BLaER1 treated with 17β-estradiol and CSF1 and Interleukin-3, amounts not matched to agents 10 nM and 100 nM (cell line): ENCODE results near the gene DUSP1.
"Not testable (repeated sequence)": the region's sequence is repeated elsewhere in the genome, so short reads cannot be mapped to it uniquely, and the experiment has no call there.

Experiments
- H3K27ac ChIP-seq, 11 experiments: shearing (Covaris generic); formaldehyde crosslinking; 2 replicates each; pipeline ENCODE4 v1.8.1; 2022
- H3K27me3 ChIP-seq, 11 experiments: shearing (Covaris generic); formaldehyde crosslinking; 2 replicates each; pipeline ENCODE4 v1.8.1; 2022
- H3K36me3 ChIP-seq, 11 experiments: shearing (Covaris generic); formaldehyde crosslinking; 2 replicates each; pipeline ENCODE4 v1.8.1; 2022
- H3K4me1 ChIP-seq, 10 experiments: shearing (Covaris generic); formaldehyde crosslinking; 2 replicates each; pipeline ENCODE4 v1.8.1; 2022
- H3K4me2 ChIP-seq, 11 experiments: shearing (Covaris generic); formaldehyde crosslinking; 2 replicates each; pipeline ENCODE4 v1.8.1; 2022
- H3K4me3 ChIP-seq, 10 experiments: shearing (Covaris generic); formaldehyde crosslinking; 2 replicates each; pipeline ENCODE4 v1.8.1; 2022
- H3K9ac ChIP-seq, 11 experiments: shearing (Covaris generic); formaldehyde crosslinking; 2 replicates each; pipeline ENCODE4 v1.8.1; 2022
- H3K9me3 ChIP-seq, 11 experiments: shearing (Covaris generic); formaldehyde crosslinking; replicated peaks in 1 of 11; 2 replicates each; pipeline ENCODE4 v1.8.1; 2022
- H4K20me1 ChIP-seq, 11 experiments: shearing (Covaris generic); formaldehyde crosslinking; 2 replicates each; pipeline ENCODE4 v1.8.1; 2022
- Cebpa-rat ChIP-seq, 11 experiments: shearing (Covaris generic); IDR thresholded peaks; 2 replicates each; pipeline ENCODE4 v1.8.1; 2022

Gene DUSP1

GRCh38 chr5:172786736-172787462 lies 15.9 kb upstream of the DUSP1 start:
- H3K9ac ChIP-seq, result peak overlapping the region in 9 of 11 experiments; percentile 18 to 75 (median 32); a peak in 9 of 22 replicates
- H3K4me2 ChIP-seq, result peak overlapping the region; percentile 75 to 97 (median 89); a peak in 21 of 22 replicates
- H3K4me1 ChIP-seq, result peaks cover 58 to 69% (median 62%) of the 10 kb centered on the region in 10 experiments
- TF ChIP-seq Cebpa-rat (IDR thresholded peaks at IDR 0.05), result no peak
- H3K27me3 ChIP-seq, result no peaks in the 10 kb centered on the region
- no peaks in the 10 kb centered on the region for H4K20me1 ChIP-seq
- peak overlapping the region in 10 of 11 experiments; percentile 15 to 87 (median 80); a peak in 19 of 22 replicates for H3K27ac ChIP-seq
- H3K4me3 ChIP-seq, result no peak overlapping the region
- H3K36me3 ChIP-seq, result no peaks in the 10 kb centered on the region
- no peaks in the 10 kb centered on the region for H3K9me3 ChIP-seq

- Histone ChIP-seq H3K4me2 (peak overlapping the region in 5 of 11 experiments; percentile 86 to 97 (median 89); a peak in 4 of 22 replicates), H3K4me1 (peaks cover 44 to 60% (median 49%) of the 10 kb centered on the region in 10 experiments), H4K20me1 (no peaks in the 10 kb centered on the region), H3K4me3 (no peak overlapping the region), H3K27ac (no peak overlapping the region), H3K27me3 (no peaks in the 10 kb centered on the region), H3K9ac (no peak overlapping the region), H3K9me3 (no peaks in the 10 kb centered on the region), H3K36me3 (no peaks in the 10 kb centered on the region)
- TF ChIP-seq Cebpa-rat (IDR thresholded peaks at IDR 0.05), result no peak
Measured at GRCh38 chr5:172785429-172786088, 14.6 kb upstream of the DUSP1 start.

GRCh38 chr5:172784162-172784561 lies 13.2 kb upstream of the DUSP1 start:
- H3K4me1 ChIP-seq, result peaks cover 33 to 50% (median 37%) of the 10 kb centered on the region in 10 experiments
- not testable (repeated sequence) for H3K27me3 ChIP-seq, H3K27ac ChIP-seq, H3K9me3 ChIP-seq, H4K20me1 ChIP-seq, H3K4me2 ChIP-seq, H3K4me3 ChIP-seq, H3K9ac ChIP-seq, H3K36me3 ChIP-seq

- H3K27me3 ChIP-seq, H3K36me3 ChIP-seq, H3K4me2 ChIP-seq, H3K9me3 ChIP-seq, H4K20me1 ChIP-seq, H3K27ac ChIP-seq, H3K9ac ChIP-seq, H3K4me3 ChIP-seq: not testable (repeated sequence)
- peaks cover 32 to 50% (median 37%) of the 10 kb centered on the region in 10 experiments for H3K4me1 ChIP-seq
Measured at GRCh38 chr5:172783319-172783718, 12.3 kb upstream of the DUSP1 start.

GRCh38 chr5:172782169-172783039 lies 11.4 kb upstream of the DUSP1 start:
- TF ChIP-seq Cebpa-rat (IDR thresholded peaks at IDR 0.05), result no peak
- no peak overlapping the region for H3K9ac ChIP-seq
- H3K27ac ChIP-seq, result no peak overlapping the region
- no peaks in the 10 kb centered on the region for H3K36me3 ChIP-seq
- H3K4me2 ChIP-seq, result peak overlapping the region in 2 of 11 experiments; percentile 1 to 23; a peak in 1 of 22 replicates
- H3K4me3 ChIP-seq, result no peak overlapping the region
- peaks cover 31 to 49% (median 36%) of the 10 kb centered on the region in 10 experiments for H3K4me1 ChIP-seq
- no peaks in the 10 kb centered on the region for H3K27me3 ChIP-seq
- H3K9me3 ChIP-seq, result no peaks in the 10 kb centered on the region
- no peaks in the 10 kb centered on the region for H4K20me1 ChIP-seq

GRCh38 chr5:172779691-172780341 lies 8.8 kb upstream of the DUSP1 start:
- no peaks in the 10 kb centered on the region for H3K9me3 ChIP-seq
- no peak overlapping the region for H3K9ac ChIP-seq
- H3K27ac ChIP-seq, result peak overlapping the region in 2 of 11 experiments; percentile 4 to 99; a peak in 2 of 22 replicates
- peaks cover 40 to 60% (median 49%) of the 10 kb centered on the region in 10 experiments for H3K4me1 ChIP-seq
- no peaks in the 10 kb centered on the region for H3K27me3 ChIP-seq
- H3K36me3 ChIP-seq, result no peaks in the 10 kb centered on the region
- TF ChIP-seq Cebpa-rat (IDR thresholded peaks at IDR 0.05), result no peak
- H3K4me3 ChIP-seq, result no peak overlapping the region
- no peaks in the 10 kb centered on the region for H4K20me1 ChIP-seq
- H3K4me2 ChIP-seq, result 0 out of 22 replicates have a peak overlapping the region, but pooled peaks of 1 of the 11 experiments have one; percentile 19

- H3K4me1 ChIP-seq, result peaks cover 57 to 77% (median 66%) of the 10 kb centered on the region in 10 experiments
- no peaks in the 10 kb centered on the region for H3K36me3 ChIP-seq
- H3K4me2 ChIP-seq, result peak overlapping the region; percentile 65 to 99 (median 94)
- H3K9ac ChIP-seq, result peak overlapping the region; percentile 48 to 72 (median 63); a peak in 19 of 22 replicates
- H3K9me3 ChIP-seq, result no peaks in the 10 kb centered on the region
- H3K4me3 ChIP-seq, result 0 out of 20 replicates have a peak overlapping the region, but pooled peaks of 1 of the 10 experiments have one; percentile 13
- H3K27ac ChIP-seq, result peak overlapping the region; percentile 58 to 100 (median 95)
- H4K20me1 ChIP-seq, result no peaks in the 10 kb centered on the region
- no peak for TF ChIP-seq Cebpa-rat (IDR thresholded peaks at IDR 0.05)
- H3K27me3 ChIP-seq, result no peaks in the 10 kb centered on the region
Measured at GRCh38 chr5:172777881-172778814, 7.2 kb upstream of the DUSP1 start.

GRCh38 chr5:172776235-172776594 lies 5.2 kb upstream of the DUSP1 start:
- Histone ChIP-seq H3K9me3 (no peaks in the 10 kb centered on the region), H3K27ac (peak overlapping the region; percentile 94 to 100 (median 99); a peak in 18 of 22 replicates), H3K4me3 (no peak overlapping the region), H3K9ac (peak overlapping the region in 6 of 11 experiments; percentile 57 to 100 (median 100); a peak in 6 of 22 replicates), H3K36me3 (no peaks in the 10 kb centered on the region), H4K20me1 (no peaks in the 10 kb centered on the region), H3K4me2 (peak overlapping the region in 10 of 11 experiments; percentile 78 to 99 (median 96); a peak in 16 of 22 replicates), H3K27me3 (no peaks in the 10 kb centered on the region), H3K4me1 (peaks cover 71 to 90% (median 76%) of the 10 kb centered on the region in 10 experiments)
- no peak for TF ChIP-seq Cebpa-rat (IDR thresholded peaks at IDR 0.05)
